HG02885 (cell line): ENCODE results near the gene OR2T11.
"Not testable (repeated sequence)": the region's sequence is repeated elsewhere in the genome, so short reads cannot be mapped to it uniquely, and the experiment has no call there.

Source experiments
- ATAC-seq: cut with Tn5 transposase; IDR thresholded peaks from one replicate; pipeline ENCODE4 v1.9.1; 2021; ENCODE audit warnings: mild to moderate bottlenecking; ENCODE audit not compliant: unreplicated experiment, poor library complexity

OR2T11 gene

DNA sequence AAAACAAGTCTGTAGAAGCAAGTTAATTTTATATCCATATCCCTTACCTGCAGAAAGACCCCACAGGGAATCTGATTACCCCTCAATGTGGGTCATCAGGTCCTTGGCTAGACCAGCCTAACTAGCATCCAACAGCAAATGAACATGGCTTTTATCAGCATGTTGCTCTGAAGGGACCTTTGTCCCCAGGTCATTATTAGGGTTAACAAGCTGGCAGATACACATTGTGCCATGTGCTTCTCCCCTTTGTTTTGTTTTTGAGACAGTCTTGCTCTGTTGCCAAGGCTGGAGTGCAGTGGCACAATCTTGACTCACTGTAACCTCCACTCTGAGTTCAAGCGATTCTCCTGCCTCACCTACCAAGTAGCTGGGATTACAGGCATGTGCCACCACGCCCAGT, at the start of gene OR2T11:
TSS of gene OR2T11 (minus strand) at position 101 of the 400 bp plus-strand sequence. CDS start 7,963 bp downstream, outside the sequence.
- ATAC-seq, result not testable (repeated sequence)

DNA sequence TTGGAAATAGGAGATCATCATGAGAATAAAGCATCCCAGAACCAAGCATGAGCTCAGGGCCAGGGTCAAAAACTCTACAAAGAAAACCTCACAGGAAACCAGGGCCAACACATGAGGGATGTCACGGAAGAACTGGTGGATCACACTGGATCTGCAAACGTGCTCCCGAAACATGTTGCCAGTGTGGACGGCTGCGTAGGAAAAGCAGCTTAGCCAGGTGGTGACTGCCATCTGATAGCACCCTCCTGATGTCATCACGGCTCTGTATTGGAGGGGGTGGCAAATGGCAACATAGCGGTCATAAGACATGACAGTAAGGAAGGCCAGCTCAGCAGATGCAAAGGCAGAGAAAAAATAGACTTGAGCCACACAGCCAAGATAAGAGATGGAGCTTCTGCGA, 46.8 kb upstream of the OR2T11 start:
- no peak for ATAC-seq

GRCh38 chr1:248670003-248670402, 35.1 kb upstream of the OR2T11 start:
- ATAC-seq, result no peak

DNA sequence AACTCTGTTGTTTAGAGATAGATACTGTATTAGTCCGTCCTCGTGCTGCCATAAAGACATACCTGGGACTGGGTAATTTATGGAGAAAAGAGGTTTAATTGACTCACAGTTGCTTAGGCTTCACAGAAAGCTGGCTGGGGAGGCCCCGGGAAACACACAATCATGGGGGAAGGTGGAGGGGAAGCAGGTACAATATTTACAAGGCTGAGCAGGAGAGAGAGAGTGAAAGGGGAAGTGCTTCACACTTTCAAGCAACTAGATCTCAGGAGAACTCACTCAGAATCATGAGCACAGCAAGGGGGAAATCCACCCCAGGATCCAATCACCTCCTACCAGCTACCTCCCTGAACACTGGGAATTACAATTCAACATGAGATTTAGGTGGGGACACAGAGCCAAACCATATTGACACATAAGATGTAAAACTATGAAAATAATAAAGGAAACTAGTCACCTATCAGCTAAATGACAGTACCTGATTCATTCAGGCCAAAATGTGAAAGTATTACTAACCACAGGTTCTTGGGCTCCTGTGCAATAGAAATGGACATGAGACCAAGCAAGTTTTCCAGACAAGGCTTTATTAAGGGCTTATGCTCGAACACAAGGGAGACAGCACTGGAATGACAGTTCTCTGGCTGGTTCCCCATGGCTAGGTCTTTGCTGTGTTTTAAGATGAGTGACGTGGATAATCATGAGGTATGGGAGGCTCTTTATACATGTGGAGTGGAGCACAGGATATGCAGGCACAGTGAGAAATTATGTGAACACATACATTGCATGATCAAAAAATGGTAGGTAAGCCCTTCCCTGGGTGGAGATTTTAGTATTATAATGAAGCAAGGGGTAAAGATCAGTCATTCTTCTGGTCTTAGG, 28.8 kb upstream of the OR2T11 start:
- peak; percentile 99 for ATAC-seq

DNA sequence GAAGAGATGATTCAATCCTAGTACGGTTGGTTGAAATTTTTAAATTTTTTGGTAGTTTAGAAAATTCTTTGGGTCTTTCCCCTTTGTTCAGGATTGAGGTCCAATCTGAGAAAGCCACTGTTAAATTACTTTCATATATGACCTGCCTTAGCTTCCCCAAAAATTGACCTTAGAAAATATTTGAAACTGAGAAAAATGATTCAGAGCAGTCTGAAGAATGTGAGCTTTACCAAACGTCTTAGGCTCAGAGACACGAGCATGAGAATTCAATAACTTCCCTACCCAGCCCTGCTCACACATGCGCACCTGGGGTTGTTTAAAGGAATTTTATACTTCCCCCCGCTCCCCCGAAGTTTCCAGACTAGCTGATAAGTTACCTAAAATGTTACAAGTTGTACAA, 21.9 kb upstream of the OR2T11 start:
- ATAC-seq, result peak; percentile 56

DNA sequence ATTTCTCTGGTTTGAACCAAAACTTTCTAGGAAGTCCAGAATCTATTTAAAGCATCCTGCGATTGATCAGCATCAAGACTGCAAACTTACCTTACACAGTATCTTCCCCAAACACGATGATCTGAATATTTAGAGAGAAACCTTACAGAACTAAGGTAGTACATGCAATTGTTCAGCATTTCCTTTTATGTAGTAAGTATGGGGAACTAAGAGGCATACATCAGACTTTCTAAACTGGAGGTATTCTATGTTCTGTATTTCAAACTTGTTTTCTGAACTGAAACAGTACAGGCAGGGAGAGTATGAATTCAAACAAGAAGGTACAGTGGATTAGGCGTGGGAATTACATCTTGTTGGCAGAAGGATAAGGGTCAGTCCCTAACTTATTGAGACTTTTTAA, 20.5 kb upstream of the OR2T11 start, which contains the start of gene OR2T27:
TSS of gene OR2T27 (minus strand) at position 175 of the 400 bp plus-strand sequence. CDS start 4,644 bp downstream, outside the sequence.
- ATAC-seq, result peak; percentile 63

DNA sequence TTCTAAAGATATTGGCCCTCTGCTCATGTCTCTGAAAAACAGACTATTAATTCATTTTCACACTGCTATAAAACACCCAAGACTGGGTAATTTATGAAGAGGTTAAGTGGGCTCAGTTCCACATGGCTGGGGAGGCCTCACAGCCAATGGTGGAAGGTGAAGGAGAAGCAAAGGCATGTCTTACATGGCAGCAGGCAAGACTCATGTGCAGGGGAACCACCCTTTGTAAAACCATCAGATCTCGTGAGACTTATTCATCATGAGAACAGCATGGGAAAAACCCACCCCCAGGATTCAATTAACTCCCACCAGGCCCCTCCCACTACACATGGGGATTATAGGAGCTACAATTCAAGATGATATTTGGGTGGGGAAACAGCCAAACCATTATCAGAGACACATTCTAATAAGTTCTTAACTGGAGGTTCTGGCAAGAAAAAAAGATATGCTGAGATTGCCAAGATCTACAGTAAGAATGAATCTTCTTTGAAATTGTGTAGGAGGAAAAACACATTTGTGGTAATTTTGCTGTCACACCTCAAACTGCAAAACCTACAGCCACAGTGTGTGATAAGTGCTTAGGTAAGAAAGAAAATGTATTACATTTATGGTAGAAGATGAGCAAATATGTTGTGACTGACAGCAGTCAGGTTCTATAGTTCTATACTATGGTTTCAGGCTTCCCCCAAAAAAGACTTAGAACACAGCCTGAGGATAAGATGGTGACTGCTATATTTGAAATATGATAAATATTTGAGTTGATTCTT, 14.1 kb upstream of the OR2T11 start:
- ATAC-seq, result not testable (repeated sequence)

GRCh38 chr1:248645178-248645577, 10.3 kb upstream of the OR2T11 start, which contains the start of gene OR2T35:
Gene OR2T35 (minus strand): TSS chr1:248645278. CDS start chr1:248639258, 6,020 bp downstream.
- ATAC-seq, result not testable (repeated sequence)

GRCh38 chr1:248642971-248643651, 8.2 kb upstream of the OR2T11 start:
- ATAC-seq, result peak; percentile 65

DNA sequence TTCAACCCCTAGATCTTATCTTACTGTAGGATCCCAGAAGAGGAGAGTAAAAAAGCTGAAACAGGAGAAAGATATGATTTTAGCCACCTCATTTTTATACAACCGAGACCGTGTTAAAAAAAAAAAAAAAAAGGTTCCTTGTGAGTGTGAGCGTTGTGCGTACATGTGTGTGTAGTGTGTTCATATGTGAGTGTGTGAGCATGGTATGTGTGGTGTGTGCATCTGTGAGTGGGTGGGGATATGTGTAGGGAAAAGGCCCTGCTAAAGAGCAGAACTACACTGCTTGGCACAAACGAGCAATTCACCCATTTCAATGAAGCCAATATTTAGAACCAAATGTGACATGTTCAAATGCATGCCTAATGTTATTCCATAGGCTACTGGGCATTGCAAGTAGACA, 6.7 kb upstream of the OR2T11 start:
- not testable (repeated sequence) for ATAC-seq

DNA sequence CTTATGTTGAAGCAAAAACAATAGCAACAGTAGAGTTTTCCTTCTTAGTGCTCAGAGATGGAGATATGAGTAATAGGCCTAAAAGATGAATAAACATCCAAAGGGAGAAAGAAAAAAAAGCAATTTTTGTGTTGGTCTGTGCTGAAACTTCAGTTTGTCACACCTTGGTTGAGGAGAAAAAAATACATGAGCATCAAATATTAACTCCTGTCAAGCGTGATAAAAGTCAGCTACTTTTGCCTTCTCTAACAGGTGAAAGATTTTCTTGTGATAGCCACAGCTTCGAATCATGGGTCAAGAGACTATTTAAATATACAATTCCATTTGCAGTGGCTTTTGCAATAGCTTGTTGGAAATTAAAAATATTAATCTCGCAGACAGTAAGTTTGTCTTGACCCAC, 6.0 kb upstream of the OR2T11 start:
- peak; percentile 41 for ATAC-seq

DNA sequence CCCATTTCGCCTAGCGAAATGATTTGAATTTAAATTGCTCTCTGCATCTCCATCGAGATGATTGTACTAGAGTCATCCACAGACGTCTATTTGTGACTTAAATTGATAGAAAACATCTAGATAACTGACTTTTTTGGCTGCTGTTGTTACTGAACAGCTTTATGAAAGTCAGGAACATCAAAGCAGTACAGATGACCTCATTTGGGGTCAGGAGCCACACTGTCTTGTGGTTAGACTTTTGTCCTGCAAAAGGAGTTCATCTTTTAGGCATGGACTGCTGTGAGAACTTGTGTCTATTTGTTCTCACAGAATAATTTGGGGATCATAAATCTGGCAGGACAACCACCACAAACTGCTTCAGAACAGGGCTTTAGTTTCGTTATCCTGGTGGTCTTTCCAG, 4.8 kb upstream of the OR2T11 start:
- ATAC-seq, result peak; percentile 46

- ATAC-seq, result not testable (repeated sequence)
Observed at GRCh38 chr1:248636612-248637011, 1.7 kb upstream of the OR2T11 start.

GRCh38 chr1:248631354-248632008, 3.4 kb downstream of the OR2T11 start:
- ATAC-seq, result no peak

- ATAC-seq, result no peak
Observed at GRCh38 chr1:248630551-248630950, 4.3 kb downstream of the OR2T11 start.

DNA sequence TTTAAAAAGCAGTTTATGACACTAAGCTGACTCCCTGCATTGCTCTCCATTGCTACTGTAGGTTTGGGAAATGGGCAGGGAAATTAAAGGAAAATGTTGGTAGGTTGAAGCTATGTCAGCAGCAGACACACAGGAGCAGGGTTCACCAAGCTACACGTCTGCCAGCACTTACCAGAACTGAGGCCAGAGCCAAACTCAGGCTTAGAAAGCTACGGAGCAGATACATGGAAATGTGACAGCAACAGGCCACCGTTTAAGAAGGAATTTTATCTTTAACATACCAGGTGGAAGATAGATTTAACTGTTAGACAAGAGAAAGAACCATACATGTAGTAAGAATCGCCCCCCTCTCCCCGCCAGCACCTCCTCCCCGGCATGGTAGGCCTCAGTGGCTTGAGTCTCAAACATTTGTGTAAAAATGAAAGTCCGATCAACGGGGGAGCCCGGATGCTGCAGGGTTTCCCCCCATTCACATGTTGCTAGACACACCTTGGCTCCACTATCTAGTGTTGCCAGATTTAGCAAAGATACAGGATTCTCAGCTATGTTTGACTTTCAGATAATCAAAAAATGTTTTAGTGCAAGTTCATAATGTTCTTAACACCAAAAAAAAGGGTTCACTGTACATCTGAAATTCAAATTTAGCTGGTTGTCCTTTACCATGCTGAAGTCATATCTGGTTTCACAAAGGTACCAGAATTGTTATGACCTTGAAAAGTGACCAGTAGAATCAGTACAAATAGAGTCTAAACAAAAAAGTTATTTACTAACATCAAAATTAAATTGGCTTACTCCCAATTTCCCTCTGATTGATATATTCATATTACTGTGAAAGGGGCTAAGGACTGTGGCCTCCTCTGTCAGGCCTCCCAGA, 6.7 kb downstream of the OR2T11 start:
- ATAC-seq, result peak; percentile 96

DNA sequence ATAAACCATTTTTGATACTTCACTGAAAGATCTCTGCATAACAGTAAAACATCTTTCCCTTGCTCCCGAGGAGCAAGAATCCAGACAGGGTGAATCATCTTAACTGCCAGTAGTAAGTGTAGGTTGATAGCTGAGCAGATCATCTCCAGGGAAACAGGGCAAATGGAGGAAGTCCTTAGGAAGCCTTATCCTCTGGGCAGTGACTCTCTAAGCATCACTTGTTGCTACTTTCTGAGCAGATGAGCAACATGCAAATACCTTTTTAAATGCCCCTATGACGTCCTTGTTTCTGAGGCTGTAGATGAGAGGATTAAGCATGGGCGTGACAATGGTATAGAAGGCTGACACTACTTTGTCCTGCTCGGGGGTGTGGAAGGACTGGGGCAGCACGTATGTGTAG, 8.9 kb downstream of the OR2T11 start:
- ATAC-seq, result no peak

GRCh38 chr1:248625166-248625565, 9.7 kb downstream of the OR2T11 start:
- ATAC-seq, result no peak

DNA sequence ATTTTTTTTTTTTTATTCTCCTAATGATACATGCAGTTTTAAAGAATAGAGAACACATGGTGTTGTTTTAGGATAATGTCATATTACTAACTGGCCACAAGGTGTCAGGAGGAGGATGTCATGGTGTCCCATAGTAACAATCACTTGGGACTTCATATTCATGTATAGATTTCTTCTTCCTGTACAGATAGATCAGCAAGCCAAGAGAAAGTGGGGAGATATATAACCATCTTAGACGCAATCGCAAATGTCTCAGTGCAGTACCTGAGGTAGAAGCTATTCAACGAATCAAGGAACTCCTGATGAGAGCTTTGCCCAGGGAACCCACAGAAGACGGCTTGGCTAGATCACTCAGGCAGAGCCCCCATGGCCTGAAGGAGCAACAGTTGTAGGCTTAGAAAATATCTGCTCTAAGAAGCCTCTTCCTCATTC, 12.3 kb downstream of the OR2T11 start:
- ATAC-seq, result peak; percentile 93
